ENCODE data around the gene KRABD2.

KRABD2 gene

DNA sequence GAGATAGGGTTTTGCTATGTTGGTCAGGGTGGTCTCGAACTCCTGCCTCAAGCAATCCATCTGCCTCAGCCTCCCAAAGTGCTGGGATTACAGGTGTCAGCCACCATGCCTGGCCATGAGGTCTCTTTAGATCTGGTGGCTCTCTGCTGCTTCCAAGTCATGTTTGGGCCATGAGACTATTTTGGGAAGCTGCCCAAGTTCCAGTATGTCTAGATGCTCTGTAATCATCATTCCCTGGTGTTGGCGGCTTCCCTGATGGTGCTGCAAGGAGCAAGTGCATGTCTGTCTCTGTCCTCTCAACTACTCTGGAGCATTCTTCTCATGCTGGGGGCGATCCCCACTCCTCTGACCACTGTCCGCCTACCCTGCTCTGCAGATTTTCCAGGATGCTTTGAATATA is 43.2 kb downstream of the KRABD2 start:
- Histone ChIP-seq H4K8ac (replicated peaks; ENCODE audit: insufficient read length, low read depth, low read length) (no peak overlapping the region), H3K18ac (ENCODE audit: insufficient read length, low read depth, low read length) (no peak overlapping the region), H3K27ac (ENCODE audit: insufficient read length, low read depth, low read length) (no peak overlapping the region), H3K79me1 (ENCODE audit: insufficient read depth, low read depth, low read length, poor library complexity, severe bottlenecking) (no peaks in the 10 kb centered on the region), H3K79me2 (ENCODE audit: insufficient read depth, low read length) (no peaks in the 10 kb centered on the region), H4K20me1 (ENCODE audit: control insufficient read depth, insufficient read depth, insufficient read length) (no peaks in the 10 kb centered on the region), H3K27me3 (ENCODE audit: insufficient read depth, low read length) (no peaks in the 10 kb centered on the region), H3K23ac (ENCODE audit: insufficient read length, low read depth, low read length) (no peak overlapping the region), H3K4me1 (ENCODE audit: insufficient read depth, low read length) (no peaks in the 10 kb centered on the region; the same call in 1 of the 2 replicates), H2AFZ (ENCODE audit: low read length) (no peak overlapping the region), H3T11ph (ENCODE audit: low read length) (no peak overlapping the region), H2AK5ac (ENCODE audit: insufficient read length, low read length) (no peak overlapping the region), H3K4ac (ENCODE audit: low read depth, low read length) (no peak overlapping the region), H4K91ac (ENCODE audit: insufficient read length, low read depth, low read length) (no peak overlapping the region), H2BK15ac (ENCODE audit: low read depth, low read length) (no peak overlapping the region), H3K56ac (ENCODE audit: insufficient read length, low read depth, low read length) (no peak overlapping the region), H3K4me2 (ENCODE audit: insufficient read depth, insufficient read length, low read length) (no peak overlapping the region), H3K9ac (ENCODE audit: extremely low read depth, insufficient read length, low read length) (no peak overlapping the region), H3K9me3 (ENCODE audit: control insufficient read depth, low read depth, low read length) (no peaks in the 10 kb centered on the region), H2BK5ac (ENCODE audit: insufficient read length, low read length) (no peak overlapping the region), H4K5ac (ENCODE audit: insufficient read length, low read depth, low read length) (no peak overlapping the region), H2BK12ac (ENCODE audit: insufficient read length, low read depth, low read length) (no peak overlapping the region), H3K23me2 (ENCODE audit: insufficient read length, low read depth, low read length, poor library complexity, severe bottlenecking) (no peaks in the 10 kb centered on the region), H2BK120ac (ENCODE audit: low read depth, low read length, poor library complexity, severe bottlenecking) (no peak overlapping the region), H3K14ac (ENCODE audit: insufficient read depth, low read length) (no peak overlapping the region), H2BK20ac (ENCODE audit: low read depth, low read length, poor library complexity, severe bottlenecking) (no peak overlapping the region)
- DNase-seq: no peak
- Mint-ChIP-seq H3K4me1 (peaks cover 10 to 11% of the 10 kb centered on the region in 2 experiments), H3K27ac (no peak overlapping the region), H3K27me3 (ENCODE audit: low read depth) (peaks cover 4% of the 10 kb centered on the region), H3K4me3 (no peak overlapping the region), H3K36me3 (ENCODE audit: insufficient read depth in 1 of 3, low read depth in 3 of 3) (no peaks in the 10 kb centered on the region; a peak in 1 of 7 replicates), H3K9me3 (no peaks in the 10 kb centered on the region)
- TF ChIP-seq, protein P1, sequence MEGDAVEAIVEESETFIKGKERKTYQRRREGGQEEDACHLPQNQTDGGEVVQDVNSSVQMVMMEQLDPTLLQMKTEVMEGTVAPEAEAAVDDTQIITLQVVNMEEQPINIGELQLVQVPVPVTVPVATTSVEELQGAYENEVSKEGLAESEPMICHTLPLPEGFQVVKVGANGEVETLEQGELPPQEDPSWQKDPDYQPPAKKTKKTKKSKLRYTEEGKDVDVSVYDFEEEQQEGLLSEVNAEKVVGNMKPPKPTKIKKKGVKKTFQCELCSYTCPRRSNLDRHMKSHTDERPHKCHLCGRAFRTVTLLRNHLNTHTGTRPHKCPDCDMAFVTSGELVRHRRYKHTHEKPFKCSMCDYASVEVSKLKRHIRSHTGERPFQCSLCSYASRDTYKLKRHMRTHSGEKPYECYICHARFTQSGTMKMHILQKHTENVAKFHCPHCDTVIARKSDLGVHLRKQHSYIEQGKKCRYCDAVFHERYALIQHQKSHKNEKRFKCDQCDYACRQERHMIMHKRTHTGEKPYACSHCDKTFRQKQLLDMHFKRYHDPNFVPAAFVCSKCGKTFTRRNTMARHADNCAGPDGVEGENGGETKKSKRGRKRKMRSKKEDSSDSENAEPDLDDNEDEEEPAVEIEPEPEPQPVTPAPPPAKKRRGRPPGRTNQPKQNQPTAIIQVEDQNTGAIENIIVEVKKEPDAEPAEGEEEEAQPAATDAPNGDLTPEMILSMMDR (conservative IDR thresholded peaks at IDR 0.05): no peak
- WGBS (ENCODE audit: extremely low coverage, insufficient read length, low lambda C conversion rate): no CpG with 5 or more reads among the region's 4 CpGs

Measured in H9 (cell line).